DND-41 (cell line): ENCODE data around the gene ZMYND11.

ENCODE experiments used
- EZH2 ChIP-seq: IDR thresholded peaks from 3 replicates; pipeline ENCODE4 v1.6.1; 2012; ENCODE audit warnings: borderline replicate concordance, low read depth, mild to moderate bottlenecking, moderate library complexity, low read length, inconsistent platforms; ENCODE audit not compliant: severe bottlenecking
- TF ChIP-seq, protein P1 (sequence below): IDR thresholded peaks from 2 replicates; pipeline ENCODE4 v1.5.1; 2012; ENCODE audit warnings: borderline replicate concordance, low read length, moderate library complexity, mild to moderate bottlenecking; ENCODE audit not compliant: poor library complexity, severe bottlenecking; ENCODE audit errors: extremely low read depth

DNA sequence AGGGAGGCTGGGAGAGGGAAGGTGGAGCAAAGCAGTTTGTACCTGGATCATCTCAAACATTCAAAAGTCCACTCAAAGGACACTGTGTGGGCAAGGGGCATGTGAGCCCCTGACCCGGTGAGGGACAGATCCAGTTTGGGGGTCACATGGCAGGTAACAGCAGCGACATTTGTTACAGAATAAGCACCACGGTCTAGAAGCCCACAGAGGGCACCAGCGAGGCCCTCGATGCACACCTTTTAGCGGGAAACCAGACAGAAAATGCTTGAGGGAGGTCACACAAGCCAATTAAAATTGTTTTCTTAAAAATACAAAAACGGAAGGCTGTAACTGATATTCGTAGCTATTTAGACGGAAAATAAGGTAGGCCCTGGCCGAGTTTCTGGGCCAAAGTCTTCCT lies 144.4 kb downstream of the ZMYND11 start:
- TF ChIP-seq, protein P1, sequence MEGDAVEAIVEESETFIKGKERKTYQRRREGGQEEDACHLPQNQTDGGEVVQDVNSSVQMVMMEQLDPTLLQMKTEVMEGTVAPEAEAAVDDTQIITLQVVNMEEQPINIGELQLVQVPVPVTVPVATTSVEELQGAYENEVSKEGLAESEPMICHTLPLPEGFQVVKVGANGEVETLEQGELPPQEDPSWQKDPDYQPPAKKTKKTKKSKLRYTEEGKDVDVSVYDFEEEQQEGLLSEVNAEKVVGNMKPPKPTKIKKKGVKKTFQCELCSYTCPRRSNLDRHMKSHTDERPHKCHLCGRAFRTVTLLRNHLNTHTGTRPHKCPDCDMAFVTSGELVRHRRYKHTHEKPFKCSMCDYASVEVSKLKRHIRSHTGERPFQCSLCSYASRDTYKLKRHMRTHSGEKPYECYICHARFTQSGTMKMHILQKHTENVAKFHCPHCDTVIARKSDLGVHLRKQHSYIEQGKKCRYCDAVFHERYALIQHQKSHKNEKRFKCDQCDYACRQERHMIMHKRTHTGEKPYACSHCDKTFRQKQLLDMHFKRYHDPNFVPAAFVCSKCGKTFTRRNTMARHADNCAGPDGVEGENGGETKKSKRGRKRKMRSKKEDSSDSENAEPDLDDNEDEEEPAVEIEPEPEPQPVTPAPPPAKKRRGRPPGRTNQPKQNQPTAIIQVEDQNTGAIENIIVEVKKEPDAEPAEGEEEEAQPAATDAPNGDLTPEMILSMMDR = peak; percentile 29
- no peak for TF ChIP-seq EZH2
